Gastroesophageal sphincter (tissue), 3 donors: Measurements from ENCODE around the gene CFAP77.

Source experiments
- EP300 ChIP-seq: sonication (generic); formaldehyde crosslinking; IDR thresholded peaks from one replicate; pipeline ENCODE4 v1.6.1; 2017; ENCODE audit warnings: antibody characterized with exemption, mild to moderate bottlenecking
- POLR2A ChIP-seq, 2 donors: fragments of 450-650 bp; IDR thresholded peaks; one replicate each; pipeline ENCODE4 v1.6.1; 2017; ENCODE audit warnings: antibody characterized with exemption in 2 of 2, mild to moderate bottlenecking in 2 of 2, moderate library complexity in 1 of 2
- POLR2AphosphoS5 ChIP-seq: sonication (generic); formaldehyde crosslinking; IDR thresholded peaks from one replicate; pipeline ENCODE4 v1.6.1; 2017; ENCODE audit warnings: antibody characterized with exemption
- TF ChIP-seq, protein P1 (sequence below), 4 experiments: fragments of 200-600 bp in 2 of 4; fragments of 450-650 bp in 2 of 4; sonication (generic) in 1 of 4; IDR thresholded peaks; one replicate each; pipeline ENCODE4 v1.5.1; 2017 to 2019; ENCODE audit warnings: antibody characterized with exemption in 4 of 4, mild to moderate bottlenecking in 2 of 4, moderate library complexity in 2 of 4

DNA sequence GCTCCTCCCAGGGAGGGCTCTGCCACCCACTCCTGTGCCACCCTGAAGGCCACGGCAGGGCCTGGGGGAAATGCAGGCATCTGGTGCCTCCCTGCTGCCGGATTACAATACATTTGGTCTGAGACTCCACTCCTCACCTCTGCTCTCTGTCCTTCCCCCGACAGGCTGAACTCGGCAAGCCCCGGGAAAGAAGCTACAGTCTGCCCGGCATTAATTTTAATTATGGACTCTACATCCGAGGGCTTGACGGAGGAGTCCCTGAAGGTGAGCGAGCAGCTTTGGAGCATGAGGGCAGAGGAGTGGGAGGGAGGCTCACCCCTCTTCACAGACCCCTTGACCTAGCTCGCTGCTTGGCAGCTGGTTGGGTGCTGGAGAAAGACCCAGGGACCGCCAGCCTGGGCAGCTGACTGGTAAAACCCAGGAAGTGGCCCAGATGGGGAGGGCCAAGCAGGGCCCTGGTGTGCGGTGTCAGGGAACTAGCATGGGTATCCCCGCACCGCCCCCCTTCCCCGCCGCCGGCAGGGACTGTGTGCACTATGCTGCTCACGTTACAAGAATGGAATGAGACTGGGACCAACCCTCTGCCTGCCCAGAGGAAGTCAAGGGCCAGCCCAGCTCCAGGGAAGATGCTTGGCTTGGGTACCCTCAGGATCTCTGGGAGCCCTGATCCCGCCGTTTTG is 88.7 kb downstream of the CFAP77 start:
- no peak for TF ChIP-seq POLR2A (IDR thresholded peaks at IDR 0.05)
- TF ChIP-seq, protein P1, sequence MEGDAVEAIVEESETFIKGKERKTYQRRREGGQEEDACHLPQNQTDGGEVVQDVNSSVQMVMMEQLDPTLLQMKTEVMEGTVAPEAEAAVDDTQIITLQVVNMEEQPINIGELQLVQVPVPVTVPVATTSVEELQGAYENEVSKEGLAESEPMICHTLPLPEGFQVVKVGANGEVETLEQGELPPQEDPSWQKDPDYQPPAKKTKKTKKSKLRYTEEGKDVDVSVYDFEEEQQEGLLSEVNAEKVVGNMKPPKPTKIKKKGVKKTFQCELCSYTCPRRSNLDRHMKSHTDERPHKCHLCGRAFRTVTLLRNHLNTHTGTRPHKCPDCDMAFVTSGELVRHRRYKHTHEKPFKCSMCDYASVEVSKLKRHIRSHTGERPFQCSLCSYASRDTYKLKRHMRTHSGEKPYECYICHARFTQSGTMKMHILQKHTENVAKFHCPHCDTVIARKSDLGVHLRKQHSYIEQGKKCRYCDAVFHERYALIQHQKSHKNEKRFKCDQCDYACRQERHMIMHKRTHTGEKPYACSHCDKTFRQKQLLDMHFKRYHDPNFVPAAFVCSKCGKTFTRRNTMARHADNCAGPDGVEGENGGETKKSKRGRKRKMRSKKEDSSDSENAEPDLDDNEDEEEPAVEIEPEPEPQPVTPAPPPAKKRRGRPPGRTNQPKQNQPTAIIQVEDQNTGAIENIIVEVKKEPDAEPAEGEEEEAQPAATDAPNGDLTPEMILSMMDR (IDR thresholded peaks at IDR 0.05) = no peak
- TF ChIP-seq POLR2AphosphoS5 = no peak
- TF ChIP-seq EP300 = no peak
